Keratinocyte (primary cell): ENCODE results near the gene LIN7B. TPM values are rescaled to one million over a fixed set of nuclear protein-coding genes. Genes with fewer than 3 reads are reported as not detected.

ENCODE experiments used
- DNase-seq: peaks from one replicate; pipeline ENCODE4 v3.0.0-alpha.2; 2011; ENCODE audit warnings: low read depth, missing footprints, low spot score
- FAIRE-seq: peaks from 2 replicates; lab custom pipeline; 2011; peaks lifted over from hg19 to GRCh38; lab: Jason Lieb, UNC
- H2AFZ ChIP-seq: 2 replicates; pipeline ENCODE4 v1.6.0; 2012; ENCODE audit warnings: low read length, control low read depth, inconsistent platforms; ENCODE audit not compliant: control insufficient read depth
- H3K27ac ChIP-seq: 2 replicates; pipeline ENCODE4 v1.5.1; 2011; ENCODE audit warnings: low read length; ENCODE audit not compliant: control insufficient read depth, insufficient read depth
- H3K27me3 ChIP-seq: 3 replicates; pipeline ENCODE4 v1.6.0; 2011; ENCODE audit warnings: low read length; ENCODE audit not compliant: control insufficient read depth, insufficient read depth; ENCODE audit errors: extremely low read depth
- H3K36me3 ChIP-seq, 2 experiments: 2 replicates in 1 of 2; 3 replicates in 1 of 2; pipeline ENCODE4 v1.5.1; 2011; ENCODE audit warnings: low read length in 2 of 2, mild to moderate bottlenecking in 1 of 2; ENCODE audit not compliant: control insufficient read depth in 2 of 2, insufficient read depth in 2 of 2; ENCODE audit errors: extremely low read depth in 1 of 2
- H3K4me1 ChIP-seq: 3 replicates; pipeline ENCODE4 v1.5.1; 2011; ENCODE audit warnings: low read length; ENCODE audit not compliant: control insufficient read depth, insufficient read depth; ENCODE audit errors: extremely low read depth
- H3K4me2 ChIP-seq: 3 replicates; pipeline ENCODE4 v1.6.0; 2011; ENCODE audit warnings: low read depth, low read length; ENCODE audit not compliant: control insufficient read depth, insufficient read depth; ENCODE audit errors: extremely low read depth
- H3K4me3 ChIP-seq, 3 experiments: fragments of 200-600 bp in 1 of 3; sonication (generic) in 1 of 3; 2 replicates in 2 of 3; 3 replicates in 1 of 3; pipeline ENCODE4 v1.5.1; 2011 to 2016; ENCODE audit warnings: low read length in 3 of 3, mild to moderate bottlenecking in 3 of 3, control low read depth in 2 of 3, inconsistent platforms in 1 of 3, low read depth in 1 of 3, mixed read lengths in 1 of 3, mixed run types in 1 of 3, moderate library complexity in 1 of 3; ENCODE audit not compliant: control insufficient read depth in 2 of 3, insufficient read depth in 2 of 3; ENCODE audit errors: extremely low read depth in 1 of 3
- H3K79me2 ChIP-seq: 2 replicates; pipeline ENCODE4 v1.6.0; 2012; ENCODE audit warnings: low read length; ENCODE audit not compliant: control insufficient read depth, insufficient read depth
- H3K9ac ChIP-seq: 3 replicates; pipeline ENCODE4 v1.6.0; 2011; ENCODE audit warnings: low read length; ENCODE audit not compliant: control insufficient read depth, insufficient read depth; ENCODE audit errors: extremely low read depth
- H3K9me1 ChIP-seq: 3 replicates; pipeline ENCODE4 v1.6.0; 2011; ENCODE audit warnings: low read length; ENCODE audit not compliant: control insufficient read depth, insufficient read depth; ENCODE audit errors: extremely low read depth
- H3K9me3 ChIP-seq: 2 replicates; pipeline ENCODE4 v1.5.1; 2012; ENCODE audit warnings: low read depth, low read length; ENCODE audit not compliant: control insufficient read depth
- H4K20me1 ChIP-seq: 3 replicates; pipeline ENCODE4 v1.6.0; 2011; ENCODE audit warnings: low read length; ENCODE audit not compliant: control insufficient read depth, insufficient read depth; ENCODE audit errors: extremely low read depth
- CTCF ChIP-seq, 3 experiments: IDR thresholded peaks in 1 of 3; conservative IDR thresholded peaks in 1 of 3; optimal IDR thresholded peaks in 1 of 3; 2 replicates in 2 of 3; 3 replicates in 1 of 3; pipeline versions ENCODE3 to v1.5.1; 2011; ENCODE audit warnings: low read length in 3 of 3, mild to moderate bottlenecking in 3 of 3, moderate library complexity in 2 of 3, control low read depth in 1 of 3, inconsistent platforms in 1 of 3; ENCODE audit not compliant: insufficient read depth in 2 of 3; ENCODE audit errors: extremely low read depth in 1 of 3
- EZH2 ChIP-seq: IDR thresholded peaks from one replicate; pipeline ENCODE4 v1.6.1; 2012; ENCODE audit warnings: inconsistent platforms, mild to moderate bottlenecking, low read length, moderate library complexity
- dilution Hi-C: fragments of 300-500 bp; cut with MboI; formaldehyde crosslinking; loops from one replicate; pipeline ENCODE4 v1.7.0; 2020; ENCODE audit warnings: low sequenced_read_pairs; ENCODE audit not compliant: extremely low pct_ligation_motif_present
- polyA plus RNA-seq, 5 experiments: library from polyadenylated mRNA; depleted of rRNA in 3 of 5; stranded (reverse) in 3 of 5; stranded (forward) in 1 of 5; unstranded in 1 of 5; fragments of >200 nt; gene quantifications; 1 replicate in 1 of 5; 2 replicates in 3 of 5; 3 replicates in 1 of 5; pipeline versions ENCODE4 v1.2.1 to v1.2.3, GENCODE V29; 2011 to 2012; ENCODE audit warnings: missing spikeins in 2 of 5, low read depth in 1 of 5, low replicate concordance in 1 of 5

Gene LIN7B
- polyA plus RNA-seq, 1 donor (not counting 4 experiments of a cell fraction or from before 2014, with no cell fraction given): 1.6 TPM

GRCh38 chr19:49097453-49098288 lies 16.5 kb upstream of the LIN7B start:
- H3K27ac ChIP-seq: no peak overlapping the region
- H3K9me3 ChIP-seq: no peaks in the 10 kb centered on the region
- FAIRE-seq: peak; percentile 90
- no peak overlapping the region for H2AFZ ChIP-seq
- H3K36me3 ChIP-seq: peaks cover 38 to 45% of the 10 kb centered on the region in 2 experiments
- DNase-seq: peak; percentile 50
- H4K20me1 ChIP-seq: peaks cover 24% of the 10 kb centered on the region
- TF ChIP-seq CTCF (optimal IDR thresholded peaks at IDR 0.05 in 1 of 3, IDR thresholded peaks at IDR 0.05 in 1 of 3, conservative IDR thresholded peaks at IDR 0.05 in 1 of 3; ENCODE audit: extremely low read depth in 1 of 3, insufficient read depth in 2 of 3, low read length in 3 of 3) (peak; percentile 93 to 100 (median 96)), EZH2 (no peak)
- H3K9me1 ChIP-seq: no peaks in the 10 kb centered on the region
- no peak overlapping the region for H3K4me2 ChIP-seq
- H3K9ac ChIP-seq: no peak overlapping the region
- no peaks in the 10 kb centered on the region for H3K4me1 ChIP-seq
- no peak overlapping the region for H3K4me3 ChIP-seq
- no peaks in the 10 kb centered on the region for H3K27me3 ChIP-seq
- peaks cover 56% of the 10 kb centered on the region for H3K79me2 ChIP-seq
- dilution Hi-C loops: no loop called here

GRCh38 chr19:49098795-49099194 lies 15.4 kb upstream of the LIN7B start:
- Histone ChIP-seq H3K4me1 (no peaks in the 10 kb centered on the region), H3K9me1 (no peaks in the 10 kb centered on the region), H3K27me3 (no peaks in the 10 kb centered on the region), H3K9me3 (no peaks in the 10 kb centered on the region), H3K4me2 (no peak overlapping the region), H3K36me3 (peaks cover 38 to 41% of the 10 kb centered on the region in 2 experiments), H2AFZ (no peak overlapping the region), H4K20me1 (peaks cover 24% of the 10 kb centered on the region), H3K27ac (no peak overlapping the region), H3K4me3 (no peak overlapping the region), H3K9ac (no peak overlapping the region), H3K79me2 (peaks cover 54% of the 10 kb centered on the region)
- dilution Hi-C loops: no loop called here
- DNase-seq (no peak), FAIRE-seq (no peak)
- no peak for TF ChIP-seq EZH2
- no peak for TF ChIP-seq CTCF (optimal IDR thresholded peaks at IDR 0.05 in 1 of 3, IDR thresholded peaks at IDR 0.05 in 1 of 3, conservative IDR thresholded peaks at IDR 0.05 in 1 of 3; ENCODE audit: extremely low read depth in 1 of 3, insufficient read depth in 2 of 3, low read length in 3 of 3)
